ENCODE measurements around the gene HPGDS.

- TF ChIP-seq POLR2A (IDR thresholded peaks at IDR 0.05) (no peak), POLR2AphosphoS5 (IDR thresholded peaks at IDR 0.05) (no peak), CTCF (IDR thresholded peaks at IDR 0.05) (no peak)
Measured at GRCh38 chr4:94306713-94307112, 35.9 kb downstream of the HPGDS start.
